OCI-LY7 (cell line): ENCODE results near the gene COL4A1. TPM values are rescaled to one million over a fixed set of nuclear protein-coding genes. Genes with fewer than 3 reads are reported as not detected.

Experiments
- BruUV-seq: library from RNA; stranded (reverse); fragments of 400-500 nt; replicated peaks from 2 replicates; lab custom pipeline; 2021; lab: Mats Ljungman, UMichigan
- CTCF ChIA-PET: fragments of 300-600 bp; sonication (Branson Sonifier 250); formaldehyde crosslinking; loops from one replicate; lab custom pipeline; 2022; ENCODE audit warnings: antibody characterized with exemption; ENCODE audit not compliant: unreplicated experiment; lab: Charles Lee
- POLR2A ChIA-PET: fragments of 300-600 bp; sonication (Branson Sonifier 250); formaldehyde crosslinking; loops from one replicate; lab custom pipeline; 2022; ENCODE audit warnings: antibody characterized with exemption; lab: Charles Lee
- DNase-seq: peaks from one replicate; pipeline ENCODE4 v3.0.0-alpha.2; 2015; ENCODE audit warnings: low spot score
- H2AFZ ChIP-seq: fragments of 200-600 bp; sonication (generic), shearing (Covaris generic); 2 replicates; pipeline ENCODE4 v1.6.1; 2014; ENCODE audit warnings: mild to moderate bottlenecking, antibody characterized with exemption, low read length, moderate library complexity
- H3K27ac ChIP-seq: fragments of 200-600 bp; sonication (generic); 2 replicates; pipeline ENCODE4 v1.5.1; 2014; ENCODE audit warnings: mixed run types, low read depth, mild to moderate bottlenecking, moderate library complexity, low read length, inconsistent platforms; ENCODE audit not compliant: poor library complexity, severe bottlenecking
- H3K36me3 ChIP-seq: fragments of 200-600 bp; sonication (generic); 2 replicates; pipeline ENCODE4 v1.6.1; 2014; ENCODE audit warnings: mild to moderate bottlenecking, antibody characterized with exemption, low read length, moderate library complexity, mixed read lengths; ENCODE audit not compliant: insufficient read depth
- H3K4me1 ChIP-seq: fragments of 200-600 bp; sonication (generic); 2 replicates; pipeline ENCODE4 v1.5.1; 2014; ENCODE audit warnings: mild to moderate bottlenecking, low read length; ENCODE audit not compliant: insufficient read depth, poor library complexity, severe bottlenecking
- H3K4me2 ChIP-seq: fragments of 200-600 bp; sonication (generic); 2 replicates; pipeline ENCODE4 v1.6.1; 2014; ENCODE audit warnings: mild to moderate bottlenecking, low read length
- H3K4me3 ChIP-seq: fragments of 200-600 bp; sonication (generic); 2 replicates; pipeline ENCODE4 v1.5.1; 2014; ENCODE audit warnings: mild to moderate bottlenecking, low read depth, low read length; ENCODE audit not compliant: poor library complexity, severe bottlenecking
- H3K79me2 ChIP-seq: fragments of 200-600 bp; sonication (generic); 2 replicates; pipeline ENCODE4 v1.6.1; 2016; ENCODE audit warnings: low read depth, mild to moderate bottlenecking, low read length, moderate library complexity, mixed read lengths; ENCODE audit not compliant: insufficient read depth
- H3K9me2 ChIP-seq: fragments of 200-600 bp; sonication (generic); 2 replicates; pipeline ENCODE4 v1.6.1; 2016; ENCODE audit warnings: mild to moderate bottlenecking, low read length, mixed read lengths; ENCODE audit not compliant: insufficient read depth
- H3K9me3 ChIP-seq: fragments of 200-600 bp; sonication (generic); 2 replicates; pipeline ENCODE4 v1.6.1; 2014; ENCODE audit warnings: mild to moderate bottlenecking, mixed run types, low read length, mixed read lengths
- H4K20me1 ChIP-seq: fragments of 200-600 bp; sonication (generic); 2 replicates; pipeline ENCODE4 v1.6.1; 2014; ENCODE audit warnings: mild to moderate bottlenecking, antibody characterized with exemption, low read length, moderate library complexity, mixed read lengths; ENCODE audit not compliant: insufficient read depth
- CTCF ChIP-seq: fragments of 200-600 bp; sonication (generic); conservative IDR thresholded peaks from 2 replicates; pipeline ENCODE4 v1.5.1; 2014; ENCODE audit warnings: mild to moderate bottlenecking, antibody characterized with exemption, low read length, moderate library complexity, mixed read lengths
- EZH2phosphoT487 ChIP-seq: fragments of 200-600 bp; sonication (generic); IDR thresholded peaks from 2 replicates; pipeline ENCODE4 v1.6.1; 2018; ENCODE audit warnings: low read depth, borderline replicate concordance, mild to moderate bottlenecking, mixed run types, antibody characterized with exemption, low read length, moderate library complexity, mixed read lengths
- intact Hi-C: fragments of 100-400 bp; cut with micrococcal nuclease; formaldehyde crosslinking; loops from one replicate; pipeline ENCODE4 v1.10.0; 2022; ENCODE audit not compliant: unreplicated experiment
- total RNA-seq, 2 experiments: library from RNA; depleted of rRNA in 1 of 2; stranded (reverse); fragments of >200 nt in 1 of 2; shearing (Covaris generic) in 1 of 2; gene quantifications; 2 replicates each; pipeline ENCODE4 v1.2.3, GENCODE V29; 2014 to 2022

Gene COL4A1
- total RNA-seq, 2 experiments from 2014 or later: 0.06 TPM; not detected in 1

DNA sequence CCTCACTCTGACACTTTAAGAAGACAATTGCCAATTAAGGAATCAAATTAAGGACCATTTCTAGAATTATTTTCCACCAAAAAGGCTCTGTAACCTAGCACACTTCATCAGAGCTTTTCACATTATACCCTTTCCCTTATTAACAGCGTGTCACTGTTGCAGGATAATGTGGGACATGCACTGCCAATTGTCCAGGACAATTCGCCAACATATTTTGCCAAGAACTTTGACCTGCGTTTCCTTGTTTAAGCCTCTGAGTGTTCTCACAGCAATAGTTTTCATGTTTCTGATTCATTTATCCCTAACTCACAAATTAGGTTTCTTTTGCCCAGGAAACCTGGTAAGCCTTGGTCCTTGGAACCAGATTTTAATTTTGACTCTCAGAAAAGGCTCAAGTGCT, 13.3 kb downstream of the COL4A1 start:
- BruUV-seq: no TSS peak
- CTCF ChIA-PET: no interaction called here
- H3K4me3 ChIP-seq: no peak overlapping the region

DNA sequence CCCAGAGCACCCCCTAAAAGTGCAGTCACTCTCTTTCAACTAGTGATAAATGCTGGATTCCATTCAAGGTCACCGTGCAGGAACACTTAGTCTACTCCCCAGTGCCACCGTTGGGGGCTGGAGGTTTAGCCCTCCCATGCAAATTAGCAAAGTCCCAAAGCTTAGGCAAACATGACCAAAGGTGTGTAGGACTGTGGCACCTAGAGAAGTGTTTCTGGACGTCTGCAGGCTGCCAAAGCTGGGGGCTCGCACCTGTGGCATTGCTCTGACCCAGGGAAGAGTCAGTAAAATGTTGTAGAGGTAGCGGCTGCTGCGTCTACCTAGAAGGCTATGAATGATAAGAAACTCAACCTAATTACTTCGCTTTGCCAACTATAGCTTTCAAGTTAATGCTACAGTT, 13.9 kb downstream of the COL4A1 start:
- no peaks in the 10 kb centered on the region for H3K79me2 ChIP-seq
- no peak overlapping the region for H3K27ac ChIP-seq
- no peaks in the 10 kb centered on the region for H3K4me1 ChIP-seq
- no peaks in the 10 kb centered on the region for H4K20me1 ChIP-seq
- H3K36me3 ChIP-seq: no peaks in the 10 kb centered on the region
- ChIA-PET CTCF (no interaction called here), POLR2A (no interaction called here)
- H3K9me2 ChIP-seq: no peaks in the 10 kb centered on the region
- H3K9me3 ChIP-seq: no peaks in the 10 kb centered on the region
- no TSS peak for BruUV-seq
- no peak overlapping the region for H3K4me2 ChIP-seq
- no peak for TF ChIP-seq EZH2phosphoT487
- no peak for TF ChIP-seq CTCF
- no peak for DNase-seq
- intact Hi-C loops: no loop called here
- no peak overlapping the region for H2AFZ ChIP-seq
- H3K4me3 ChIP-seq: no peak overlapping the region

More for the DNA sequence above, 13.3 kb downstream of the COL4A1 start:
- Histone ChIP-seq H3K36me3 (no peaks in the 10 kb centered on the region), H3K9me2 (no peaks in the 10 kb centered on the region), H3K4me2 (no peak overlapping the region), H3K79me2 (no peaks in the 10 kb centered on the region), H3K4me1 (no peaks in the 10 kb centered on the region), H4K20me1 (no peaks in the 10 kb centered on the region), H3K9me3 (no peaks in the 10 kb centered on the region), H2AFZ (no peak overlapping the region), H3K27ac (no peak overlapping the region)
- no peak for DNase-seq
- POLR2A ChIA-PET: no interaction called here
- intact Hi-C loops: no loop called here
- TF ChIP-seq EZH2phosphoT487: no peak
- TF ChIP-seq CTCF: no peak

DNA sequence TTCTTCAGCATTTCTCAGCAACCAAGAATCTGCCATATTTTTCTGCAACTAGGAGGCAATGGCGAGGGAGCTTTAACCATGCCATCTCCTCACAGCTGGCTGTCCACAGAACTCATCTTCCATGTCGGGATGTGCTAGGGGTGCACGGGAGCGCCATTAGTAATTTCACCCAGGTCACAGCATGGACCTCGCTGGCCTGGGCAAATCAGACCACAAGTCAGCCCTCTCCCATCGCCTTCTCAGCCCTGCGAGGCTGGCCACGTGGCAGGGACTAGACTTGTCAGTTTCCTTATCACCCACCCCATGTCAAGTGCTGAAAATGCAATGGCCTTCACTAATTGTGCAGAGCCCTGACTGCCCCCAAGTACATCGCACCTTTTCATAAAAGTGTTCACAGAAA, 15.7 kb downstream of the COL4A1 start:
- Histone ChIP-seq H3K79me2 (no peaks in the 10 kb centered on the region), H3K27ac (no peak overlapping the region), H3K9me3 (no peaks in the 10 kb centered on the region), H3K4me2 (no peak overlapping the region), H2AFZ (no peak overlapping the region), H3K4me3 (no peak overlapping the region), H4K20me1 (no peaks in the 10 kb centered on the region), H3K36me3 (no peaks in the 10 kb centered on the region), H3K4me1 (no peaks in the 10 kb centered on the region), H3K9me2 (no peaks in the 10 kb centered on the region)
- TF ChIP-seq CTCF: no peak
- no peak for TF ChIP-seq EZH2phosphoT487
- no TSS peak for BruUV-seq
- CTCF ChIA-PET: no interaction called here
- intact Hi-C loops: no loop called here
- no peak for DNase-seq
- POLR2A ChIA-PET: no interaction called here
